GM12878 (cell line): ENCODE measurements around the gene MB. TPM values are rescaled to one million over a fixed set of nuclear protein-coding genes. Genes with fewer than 3 reads are reported as not detected.

ENCODE experiments used
- ATAC-seq: fragments of 200-7000 bp; cut with Tn5 transposase; 3 replicates; pipeline ENCODE4 v1.9.1; 2020; ENCODE audit warnings: mild to moderate bottlenecking, moderate library complexity
- Bru-seq: library from RNA; stranded (reverse); fragments of 400-500 nt; gene quantifications from one replicate; lab custom pipeline; 2021; lab: Mats Ljungman, UMichigan
- BruChase-seq, 2 experiments: library from RNA; stranded (reverse); fragments of 400-500 nt; gene quantifications; one replicate each; lab custom pipeline; 2021; lab: Mats Ljungman, UMichigan
- BruUV-seq: library from RNA; stranded (reverse); fragments of 400-500 nt; replicated peaks from 2 replicates; lab custom pipeline; 2021; lab: Mats Ljungman, UMichigan
- CTCF ChIA-PET: fragments of 300-600 bp; sonication (Branson Sonifier 250); formaldehyde crosslinking; extraction: SDS; loops from one replicate; lab custom pipeline; 2021; ENCODE audit warnings: inconsistent platforms; lab: Yijun Ruan, JAX
- POLR2A ChIA-PET: fragments of 350-600 bp; formaldehyde crosslinking; extraction: SDS; loops from one replicate; lab custom pipeline; 2021; ENCODE audit warnings: inconsistent platforms; lab: Charles Lee
- RAD21 ChIA-PET: fragments of 300-600 bp; sonication (Branson Sonifier 250); formaldehyde crosslinking; loops from one replicate; lab custom pipeline; 2023; ENCODE audit warnings: antibody characterized with exemption; ENCODE audit not compliant: unreplicated experiment; lab: Charles Lee
- SMC1A ChIA-PET: fragments of 300-600 bp; sonication (Branson Sonifier 250); formaldehyde crosslinking; loops from one replicate; lab custom pipeline; 2023; ENCODE audit not compliant: unreplicated experiment, uncharacterized antibody; lab: Charles Lee
- DNase-seq: peaks from one replicate; pipeline ENCODE4 v3.0.0-alpha.2; 2011; ENCODE audit warnings: low read depth, low spot score
- FAIRE-seq: peaks from 3 replicates; lab custom pipeline; 2011; peaks lifted over from hg19 to GRCh38; lab: Jason Lieb, UNC
- H2AFZ ChIP-seq: 2 replicates; pipeline ENCODE4 v1.6.0; 2011; ENCODE audit warnings: low read depth, low read length, control low read depth; ENCODE audit not compliant: control insufficient read depth
- H3K27ac ChIP-seq: 2 replicates; pipeline ENCODE4 v1.5.1; 2011; ENCODE audit warnings: control low read depth; ENCODE audit not compliant: control insufficient read depth, insufficient read depth
- H3K27me3 ChIP-seq, 2 experiments: replicated peaks in 1 of 2; 2 replicates each; pipeline versions ENCODE4 v1.6.0 to v1.6.1; 2011; ENCODE audit warnings: low read length in 1 of 2; ENCODE audit not compliant: control insufficient read depth in 2 of 2, insufficient read depth in 2 of 2
- H3K36me3 ChIP-seq, 2 experiments: 2 replicates each; pipeline ENCODE4 v1.5.1; 2011; ENCODE audit warnings: low read length in 1 of 2; ENCODE audit not compliant: control insufficient read depth in 2 of 2, insufficient read depth in 2 of 2
- H3K4me1 ChIP-seq: 2 replicates; pipeline ENCODE4 v1.6.1; 2011; ENCODE audit warnings: mild to moderate bottlenecking, low read length, moderate library complexity, mixed read lengths; ENCODE audit not compliant: control insufficient read depth, insufficient read depth
- H3K4me2 ChIP-seq: 2 replicates; pipeline ENCODE4 v1.6.0; 2011; ENCODE audit warnings: control low read depth; ENCODE audit not compliant: control insufficient read depth, insufficient read depth
- H3K4me3 ChIP-seq: fragments of 200-600 bp; sonication (generic); 2 replicates; pipeline ENCODE4 v1.5.1; 2016
- H3K79me2 ChIP-seq: 2 replicates; pipeline ENCODE4 v1.6.0; 2011; ENCODE audit warnings: low read length; ENCODE audit not compliant: control insufficient read depth, insufficient read depth
- H3K9ac ChIP-seq: 2 replicates; pipeline ENCODE4 v1.8.0; 2011; ENCODE audit warnings: low read length, control low read depth, mixed read lengths; ENCODE audit not compliant: control insufficient read depth, insufficient read depth
- H3K9me3 ChIP-seq: replicated peaks from 3 replicates; pipeline ENCODE4 v1.5.1; 2011; ENCODE audit warnings: mild to moderate bottlenecking, low read length; ENCODE audit not compliant: control insufficient read depth, insufficient read depth
- H4K20me1 ChIP-seq: 2 replicates; pipeline ENCODE4 v1.6.0; 2011; ENCODE audit not compliant: control insufficient read depth, insufficient read depth
- ASH2L ChIP-seq: fragments of 300-600, 200-600 bp; sonication (generic); IDR thresholded peaks from 2 replicates; pipeline ENCODE4 v1.6.1; 2017; ENCODE audit warnings: low read depth, mild to moderate bottlenecking, borderline replicate concordance
- CHD4 ChIP-seq: fragments of 200-600 bp; sonication (generic); IDR thresholded peaks from 2 replicates; pipeline ENCODE4 v1.6.1; 2016; ENCODE audit warnings: mild to moderate bottlenecking
- NBN ChIP-seq: fragments of 450-650 bp; IDR thresholded peaks from 2 replicates; pipeline ENCODE4 v1.6.1; 2016
- NR2C1 ChIP-seq: fragments of 450-650 bp; IDR thresholded peaks from 2 replicates; pipeline ENCODE4 v1.6.1; 2017; ENCODE audit warnings: antibody characterized with exemption, mild to moderate bottlenecking, moderate library complexity
- PML ChIP-seq: IDR thresholded peaks from 2 replicates; pipeline ENCODE4 v1.6.1; 2012; ENCODE audit warnings: low read length, inconsistent platforms
- POLR2A ChIP-seq: IDR thresholded peaks from 2 replicates; pipeline ENCODE4 v1.6.1; 2011; ENCODE audit warnings: low read depth, mild to moderate bottlenecking, low read length
- TAF1 ChIP-seq: IDR thresholded peaks from 2 replicates; pipeline ENCODE4 v1.6.1; 2011; ENCODE audit warnings: mild to moderate bottlenecking, low read depth, low read length, borderline replicate concordance
- WGBS: methylation state at CpG from one replicate; pipeline ENCODE4 v1.1.6; 2016; ENCODE audit warnings: low lambda C conversion rate; ENCODE audit not compliant: insufficient replicate concordance, insufficient coverage; ENCODE audit errors: missing lambda C conversion rate; 5-methylcytosine and 5-hydroxymethylcytosine counted together
- in situ Hi-C: fragments of 300-500 bp; cut with MboI; formaldehyde crosslinking; loops from 9 replicates; pipeline ENCODE4 v1.14.3; 2018; ENCODE audit warnings: mixed read lengths
- intact Hi-C: fragments of 100-400 bp; cut with micrococcal nuclease; formaldehyde crosslinking; loops from one replicate; pipeline ENCODE4 v1.14.2; 2022; ENCODE audit not compliant: unreplicated experiment
- long read RNA-seq, 2 experiments: library from polyadenylated mRNA; unstranded; transcript quantifications; one replicate each; pipeline ENCODE4 v2.0.0, GENCODE V29; 2019 to 2020
- polyA minus RNA-seq, 3 experiments: library from RNA; depleted of rRNA, polyadenylated mRNA; stranded (reverse); fragments of >200 nt; gene quantifications; 2 replicates each; pipeline ENCODE4 v1.2.3, GENCODE V29; 2011
- polyA plus RNA-seq, 11 experiments: library from polyadenylated mRNA; depleted of rRNA in 4 of 11; unstranded in 6 of 11; stranded (reverse) in 5 of 11; fragments of >200 nt; fragmentation: Nextera tagmentation in 4 of 11; fragmentation: Illumina TruSeq in 1 of 11; extraction: Ambion mirVana in 4 of 11; extraction: Trizol in 1 of 11; gene quantifications; 1 replicate in 1 of 11; 2 replicates in 10 of 11; pipeline versions ENCODE4 v1.2.1 to v1.2.3, GENCODE V29; 2011 to 2016; ENCODE audit warnings: inconsistent platforms in 2 of 11, missing spikeins in 2 of 11, low read depth in 1 of 11
- total RNA-seq, 4 experiments: library from RNA; depleted of rRNA in 3 of 4; stranded (reverse); fragments of >200 nt in 3 of 4; fragmentation: Illumina TruSeq in 1 of 4; extraction: Trizol in 1 of 4; gene quantifications; 2 replicates each; pipeline versions ENCODE4 v1.2.1 to v1.2.3, GENCODE V29; 2013 to 2021
- TF ChIP-seq, protein P1 (sequence below): fragments of 450-650 bp; IDR thresholded peaks from 2 replicates; pipeline ENCODE4 v1.6.1; 2017; ENCODE audit warnings: low read depth, mild to moderate bottlenecking, moderate library complexity
- TF ChIP-seq, protein P2 (sequence below): fragments of 450-650 bp; conservative IDR thresholded peaks from 2 replicates; pipeline ENCODE4 v1.6.1; 2017; ENCODE audit warnings: mild to moderate bottlenecking, moderate library complexity
- TF ChIP-seq, protein P3 (sequence below): fragments of 450-650 bp; IDR thresholded peaks from 2 replicates; pipeline ENCODE4 v1.6.1; 2017; ENCODE audit warnings: mild to moderate bottlenecking, moderate library complexity

Gene MB
- not detected in 2 replicates for total RNA-seq (2013; cell fraction: nucleolus; rRNA removed)
- total RNA-seq (2014; rRNA removed) (0.16 and 0.23 TPM in 2 replicates), total RNA-seq (2014; rRNA removed; fragmentation: Illumina TruSeq; extraction: Trizol) (0.31 TPM in 1 of 2 replicates, not detected in the other), total RNA-seq (2021) (0.41 TPM in 1 of 2 replicates, not detected in the other), polyA plus RNA-seq (2011; rRNA removed) (0.19 and 0.33 TPM in 2 replicates), polyA plus RNA-seq (2014; fragmentation: Illumina TruSeq; extraction: Trizol) (0.15 TPM in 1 of 2 replicates, not detected in the other), polyA plus RNA-seq (2014; fragmentation: Nextera tagmentation; extraction: Ambion mirVana) (under 1 TPM in 1 of 2 experiments, not detected in 1; 0.09 TPM), polyA plus RNA-seq (2014; rRNA removed) (0.18 and 0.24 TPM in 2 replicates), polyA plus RNA-seq (2016; fragmentation: Nextera tagmentation; extraction: Ambion mirVana) (not detected), polyA minus RNA-seq (2011; rRNA and poly(A)+ RNA removed) (not detected in 2 replicates), Bru-seq, nascent RNA (percentile 11 among the genes with signal in this experiment), BruChase-seq, experiment 1, labeled RNA remaining after a 6-hour chase (percentile 6 among the genes with signal in this experiment), BruChase-seq, experiment 2, labeled RNA remaining after a 2-hour chase (percentile 5 among the genes with signal in this experiment)
- polyA plus RNA-seq (2011; ENCODE audit: low read depth): not detected
- polyA plus RNA-seq (2011; cell fraction: cytosol; rRNA removed): 0.18 and 0.48 TPM in 2 replicates
- polyA plus RNA-seq (2011; cell fraction: nucleus; rRNA removed): 0.31 TPM in 1 of 2 replicates, not detected in the other
- not detected in 2 replicates for polyA plus RNA-seq (2012)
- polyA minus RNA-seq (2011; cell fraction: cytosol; rRNA and poly(A)+ RNA removed): not detected in 2 replicates
- polyA minus RNA-seq (2011; cell fraction: nucleus; rRNA and poly(A)+ RNA removed): not detected in 2 replicates
- long read RNA-seq, experiment 1: 0 reads
- long read RNA-seq, experiment 2: 0 reads

DNA sequence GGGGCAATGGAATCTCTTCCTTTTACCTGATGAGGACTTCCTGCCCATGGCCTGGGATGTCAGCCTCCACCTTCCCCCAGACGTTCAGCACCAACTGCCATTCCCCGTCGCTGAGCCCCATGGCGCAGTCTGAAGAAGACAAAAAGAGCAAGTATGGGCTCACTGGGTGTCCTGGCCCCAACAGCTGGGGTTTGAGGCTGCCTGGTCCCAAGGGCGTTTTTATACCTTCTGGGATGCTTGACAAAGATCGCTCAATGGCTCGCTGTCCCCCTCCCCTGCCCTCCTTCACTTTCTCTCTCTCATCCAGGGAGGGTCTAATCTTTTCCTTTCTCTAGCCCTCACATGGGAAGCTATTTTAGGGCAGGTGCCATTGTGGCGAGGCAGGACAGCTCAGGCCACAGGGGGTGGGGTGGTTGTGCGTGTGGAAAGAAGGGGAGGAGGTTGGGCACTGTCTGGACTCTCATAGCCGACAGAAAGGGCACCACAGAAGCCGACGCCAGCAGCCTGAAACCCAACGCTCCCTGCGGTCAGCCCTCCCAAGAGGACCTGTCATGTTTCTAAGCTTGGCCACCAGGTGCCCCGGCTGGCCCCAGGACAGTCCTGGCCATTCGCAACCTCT lies at the start of gene MB:
Gene MB, minus strand, starts transcription at position 193 of the 619 bp plus-strand sequence. Its CDS starts 72 bp downstream, at position 121.
- ATAC-seq (no peak), FAIRE-seq (no peak), DNase-seq (no peak)
- Histone ChIP-seq H2AFZ (no peak within 1 kb of the TSS), H4K20me1 (no peaks in the 10 kb centered on the region), H3K79me2 (no peaks in the 10 kb centered on the region), H3K9ac (no peak within 1 kb of the TSS), H3K27me3 (peaks cover 2 to 4% of the 10 kb centered on the region in 2 experiments; a peak in 2 of 4 replicates), H3K4me2 (no peak within 1 kb of the TSS), H3K4me1 (no peaks in the 10 kb centered on the region), H3K27ac (no peak within 1 kb of the TSS), H3K4me3 (no peak within 1 kb of the TSS), H3K9me3 (no peaks in the 10 kb centered on the region), H3K36me3 (no peaks in the 10 kb centered on the region)
- WGBS: 43% methylated on average over 16 of the region's 16 CpGs
- SMC1A ChIA-PET: no interaction called here
- in situ Hi-C loops: no loop called here
- RAD21 ChIA-PET: no interaction called here
- intact Hi-C loops: no loop called here
- no TSS peak for BruUV-seq
- CTCF ChIA-PET: interaction anchor here (0.5 to 2.2 kb wide), 2 partner anchors 10 to 821 kb away, joined by 3 to 9 read pairs; no protein-coding TSS in a partner anchor
- POLR2A ChIA-PET: no interaction called here
- TF ChIP-seq PML: no peak
- no peak for TF ChIP-seq CHD4
- TF ChIP-seq ASH2L: no peak
- TF ChIP-seq, protein P1, sequence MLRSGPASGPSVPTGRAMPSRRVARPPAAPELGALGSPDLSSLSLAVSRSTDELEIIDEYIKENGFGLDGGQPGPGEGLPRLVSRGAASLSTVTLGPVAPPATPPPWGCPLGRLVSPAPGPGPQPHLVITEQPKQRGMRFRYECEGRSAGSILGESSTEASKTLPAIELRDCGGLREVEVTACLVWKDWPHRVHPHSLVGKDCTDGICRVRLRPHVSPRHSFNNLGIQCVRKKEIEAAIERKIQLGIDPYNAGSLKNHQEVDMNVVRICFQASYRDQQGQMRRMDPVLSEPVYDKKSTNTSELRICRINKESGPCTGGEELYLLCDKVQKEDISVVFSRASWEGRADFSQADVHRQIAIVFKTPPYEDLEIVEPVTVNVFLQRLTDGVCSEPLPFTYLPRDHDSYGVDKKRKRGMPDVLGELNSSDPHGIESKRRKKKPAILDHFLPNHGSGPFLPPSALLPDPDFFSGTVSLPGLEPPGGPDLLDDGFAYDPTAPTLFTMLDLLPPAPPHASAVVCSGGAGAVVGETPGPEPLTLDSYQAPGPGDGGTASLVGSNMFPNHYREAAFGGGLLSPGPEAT: no peak
- TF ChIP-seq, protein P2, sequence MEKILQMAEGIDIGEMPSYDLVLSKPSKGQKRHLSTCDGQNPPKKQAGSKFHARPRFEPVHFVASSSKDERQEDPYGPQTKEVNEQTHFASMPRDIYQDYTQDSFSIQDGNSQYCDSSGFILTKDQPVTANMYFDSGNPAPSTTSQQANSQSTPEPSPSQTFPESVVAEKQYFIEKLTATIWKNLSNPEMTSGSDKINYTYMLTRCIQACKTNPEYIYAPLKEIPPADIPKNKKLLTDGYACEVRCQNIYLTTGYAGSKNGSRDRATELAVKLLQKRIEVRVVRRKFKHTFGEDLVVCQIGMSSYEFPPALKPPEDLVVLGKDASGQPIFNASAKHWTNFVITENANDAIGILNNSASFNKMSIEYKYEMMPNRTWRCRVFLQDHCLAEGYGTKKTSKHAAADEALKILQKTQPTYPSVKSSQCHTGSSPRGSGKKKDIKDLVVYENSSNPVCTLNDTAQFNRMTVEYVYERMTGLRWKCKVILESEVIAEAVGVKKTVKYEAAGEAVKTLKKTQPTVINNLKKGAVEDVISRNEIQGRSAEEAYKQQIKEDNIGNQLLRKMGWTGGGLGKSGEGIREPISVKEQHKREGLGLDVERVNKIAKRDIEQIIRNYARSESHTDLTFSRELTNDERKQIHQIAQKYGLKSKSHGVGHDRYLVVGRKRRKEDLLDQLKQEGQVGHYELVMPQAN: no peak
- TF ChIP-seq, protein P3, sequence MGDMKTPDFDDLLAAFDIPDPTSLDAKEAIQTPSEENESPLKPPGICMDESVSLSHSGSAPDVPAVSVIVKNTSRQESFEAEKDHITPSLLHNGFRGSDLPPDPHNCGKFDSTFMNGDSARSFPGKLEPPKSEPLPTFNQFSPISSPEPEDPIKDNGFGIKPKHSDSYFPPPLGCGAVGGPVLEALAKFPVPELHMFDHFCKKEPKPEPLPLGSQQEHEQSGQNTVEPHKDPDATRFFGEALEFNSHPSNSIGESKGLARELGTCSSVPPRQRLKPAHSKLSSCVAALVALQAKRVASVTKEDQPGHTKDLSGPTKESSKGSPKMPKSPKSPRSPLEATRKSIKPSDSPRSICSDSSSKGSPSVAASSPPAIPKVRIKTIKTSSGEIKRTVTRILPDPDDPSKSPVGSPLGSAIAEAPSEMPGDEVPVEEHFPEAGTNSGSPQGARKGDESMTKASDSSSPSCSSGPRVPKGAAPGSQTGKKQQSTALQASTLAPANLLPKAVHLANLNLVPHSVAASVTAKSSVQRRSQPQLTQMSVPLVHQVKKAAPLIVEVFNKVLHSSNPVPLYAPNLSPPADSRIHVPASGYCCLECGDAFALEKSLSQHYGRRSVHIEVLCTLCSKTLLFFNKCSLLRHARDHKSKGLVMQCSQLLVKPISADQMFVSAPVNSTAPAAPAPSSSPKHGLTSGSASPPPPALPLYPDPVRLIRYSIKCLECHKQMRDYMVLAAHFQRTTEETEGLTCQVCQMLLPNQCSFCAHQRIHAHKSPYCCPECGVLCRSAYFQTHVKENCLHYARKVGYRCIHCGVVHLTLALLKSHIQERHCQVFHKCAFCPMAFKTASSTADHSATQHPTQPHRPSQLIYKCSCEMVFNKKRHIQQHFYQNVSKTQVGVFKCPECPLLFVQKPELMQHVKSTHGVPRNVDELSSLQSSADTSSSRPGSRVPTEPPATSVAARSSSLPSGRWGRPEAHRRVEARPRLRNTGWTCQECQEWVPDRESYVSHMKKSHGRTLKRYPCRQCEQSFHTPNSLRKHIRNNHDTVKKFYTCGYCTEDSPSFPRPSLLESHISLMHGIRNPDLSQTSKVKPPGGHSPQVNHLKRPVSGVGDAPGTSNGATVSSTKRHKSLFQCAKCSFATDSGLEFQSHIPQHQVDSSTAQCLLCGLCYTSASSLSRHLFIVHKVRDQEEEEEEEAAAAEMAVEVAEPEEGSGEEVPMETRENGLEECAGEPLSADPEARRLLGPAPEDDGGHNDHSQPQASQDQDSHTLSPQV: no peak
- TF ChIP-seq NBN: no peak
- TF ChIP-seq POLR2A: no peak
- no peak for TF ChIP-seq TAF1
- no peak for TF ChIP-seq NR2C1
